K562 (cell line): Measurements from ENCODE around the gene DBP. TPM values are rescaled to one million over a fixed set of nuclear protein-coding genes. Genes with fewer than 3 reads are reported as not detected.

Source experiments
- AFF1 ChIP-seq, 2 experiments: fragments of 450-650 bp; IDR thresholded peaks; 2 replicates each; pipeline ENCODE4 v1.6.1; 2018; ENCODE audit warnings: mild to moderate bottlenecking in 2 of 2, low read depth in 1 of 2; ENCODE audit not compliant: partially characterized antibody in 2 of 2
- CEBPB ChIP-seq: fragments of 450-650 bp; IDR thresholded peaks from 2 replicates; pipeline ENCODE4 v1.6.1; 2016; ENCODE audit warnings: missing genetic modification characterization, missing compliant biosample characterization
- CHAMP1 ChIP-seq: fragments of 450-650 bp; IDR thresholded peaks from 2 replicates; pipeline ENCODE4 v1.6.1; 2016; ENCODE audit warnings: mild to moderate bottlenecking
- MLLT1 ChIP-seq, 2 experiments: fragments of 450-650 bp; IDR thresholded peaks; 2 replicates each; pipeline ENCODE4 v1.6.1; 2016
- SFPQ ChIP-seq: fragments of 200-400 bp; formaldehyde crosslinking; IDR thresholded peaks from 2 replicates; pipeline ENCODE4 v1.6.1; 2017; ENCODE audit warnings: mild to moderate bottlenecking, low read depth, low read length, moderate library complexity
- ZBTB26 ChIP-seq: fragments of 450-650 bp; formaldehyde crosslinking; IDR thresholded peaks from 2 replicates; pipeline ENCODE4 v1.4.0; 2022; ENCODE audit warnings: missing genetic modification characterization
- ZNF507 ChIP-seq: conservative IDR thresholded peaks from 2 replicates; pipeline ENCODE4 v1.6.1; 2017; ENCODE audit warnings: missing genetic modification characterization, missing compliant biosample characterization
- ZNF717 ChIP-seq: fragments of 250-450 bp; sonication (Bioruptor Pico); IDR thresholded peaks from 2 replicates; pipeline ENCODE4 v1.5.0; 2021
- polyA plus RNA-seq, 8 experiments: library from polyadenylated mRNA; depleted of rRNA in 4 of 8; stranded (reverse) in 5 of 8; unstranded in 3 of 8; fragments of >200 nt; fragmentation: Nextera tagmentation in 2 of 8; fragmentation: Illumina TruSeq in 1 of 8; extraction: Ambion mirVana in 2 of 8; extraction: Trizol in 1 of 8; gene quantifications; 2 replicates each; pipeline versions ENCODE4 v1.2.1 to v1.2.3, GENCODE V29; 2011 to 2014; ENCODE audit warnings: inconsistent platforms in 1 of 8, missing spikeins in 1 of 8
- total RNA-seq, 7 experiments: library from RNA; depleted of rRNA in 6 of 7; stranded (reverse); fragments of >200 nt in 6 of 7; fragmentation: Illumina TruSeq in 2 of 7; extraction: Trizol in 2 of 7; gene quantifications; 2 replicates each; pipeline versions ENCODE4 v1.2.1 to v1.2.3, GENCODE V29; 2011 to 2021; ENCODE audit warnings: low replicate concordance in 1 of 7

DBP gene
- total and polyA plus RNA-seq, 9 of the 15 experiments (the other 6 are each of a cell fraction or from before 2014, with no cell fraction given), result 0.25 to 5.5 (median 1.8) TPM

GRCh38 chr19:48646001-48646721, 9.0 kb upstream of the DBP start, which contains the start of gene CA11 (continued):
- TF ChIP-seq SFPQ (no peak), CEBPB (tag) (no peak), CHAMP1 (peak; percentile 46; the same call in 1 of the 2 replicates), ZNF717 (CRISPR knock-in tag) (no peak), ZNF507 (no peak), ZBTB26 (CRISPR knock-in tag) (peak; percentile 69; the same call in 1 of the 2 replicates), MLLT1 (IDR thresholded peaks at IDR 0.05) (peak; percentile 81 to 88), AFF1 (IDR thresholded peaks at IDR 0.05; ENCODE audit: low read depth in 1 of 2, partially characterized antibody in 2 of 2) (peak; percentile 72 to 85)
